ENCODE results near the gene ABCA3. TPM values are rescaled to one million over a fixed set of nuclear protein-coding genes. Genes with fewer than 3 reads are reported as not detected.

Gene ABCA3
- total and polyA plus RNA-seq, 2 of the 8 experiments (the other 6 are each of a cell fraction or from before 2014, with no cell fraction given), result 5.7 to 7.9 TPM

- no peak for TF ChIP-seq CTBP2 (IDR thresholded peaks at IDR 0.05; ENCODE audit: borderline replicate concordance, insufficient read depth, insufficient read length, low read length)
- TF ChIP-seq GTF2F1 (IDR thresholded peaks at IDR 0.05; ENCODE audit: borderline replicate concordance, low read depth, low read length), result no peak
- TF ChIP-seq POLR2A (IDR thresholded peaks at IDR 0.05; ENCODE audit: control extremely low read depth in 1 of 2, low read depth in 2 of 2, low read length in 2 of 2), result no peak
- TF ChIP-seq BCL11A (IDR thresholded peaks at IDR 0.05; ENCODE audit: low read depth in 2 of 2, low read length in 2 of 2), result no peak
- no peak for TF ChIP-seq EP300 (IDR thresholded peaks at IDR 0.05; ENCODE audit: borderline replicate concordance in 1 of 2, low read depth in 2 of 2, low read length in 2 of 2)
- no peak for TF ChIP-seq YY1 (IDR thresholded peaks at IDR 0.05; ENCODE audit: low read depth, low read length)
Measured at GRCh38 chr16:2366660-2367309, 26.3 kb upstream of the ABCA3 start (continued).

Data from H1 (cell line).